Measurements from ENCODE around the gene CACNA2D4. TPM values are rescaled to one million over a fixed set of nuclear protein-coding genes. Genes with fewer than 3 reads are reported as not detected.

Gene CACNA2D4
- total RNA-seq (ENCODE audit: low replicate concordance): 0.87 and 1.1 TPM in 2 replicates
- long read RNA-seq, partial matches to known transcripts: 0 of 1 reads
- long read RNA-seq, other reads (novel, unspliced or antisense): 0 of 1 reads

GRCh38 chr12:1918081-1918883 lies at the start of gene CACNA2D4:
Gene CACNA2D4 (minus strand): TSS chr12:1918652. CDS start chr12:1918473, 179 bp downstream.
- Mint-ChIP-seq H3K4me3 (no peak within 1 kb of the TSS), H3K9me3 (no peaks in the 10 kb centered on the region), H3K27ac (no peak within 1 kb of the TSS), H3K36me3 (no peaks in the 10 kb centered on the region), H3K4me1 (ENCODE audit: unreplicated experiment) (peaks cover 4% of the 10 kb centered on the region), H3K27me3 (peaks cover 16% of the 10 kb centered on the region)
- no peak for TF ChIP-seq CTCF (conservative IDR thresholded peaks at IDR 0.05)
- DNase-seq (ENCODE audit: extremely low spot score, unreplicated experiment): no peak

GRCh38 chr12:1966561-1967226 lies 48.2 kb upstream of the CACNA2D4 start:
- Mint-ChIP-seq H3K27ac (no peak overlapping the region), H3K4me3 (no peak overlapping the region), H3K4me1 (ENCODE audit: unreplicated experiment) (no peaks in the 10 kb centered on the region), H3K27me3 (no peaks in the 10 kb centered on the region), H3K9me3 (no peaks in the 10 kb centered on the region), H3K36me3 (peaks cover 31% of the 10 kb centered on the region)
- DNase-seq (ENCODE audit: extremely low spot score, unreplicated experiment): no peak
- no peak for TF ChIP-seq CTCF (conservative IDR thresholded peaks at IDR 0.05)

GRCh38 chr12:1965916-1966315 lies 47.5 kb upstream of the CACNA2D4 start:
- no peak overlapping the region for H3K27ac Mint-ChIP-seq
- H3K27me3 Mint-ChIP-seq: no peaks in the 10 kb centered on the region
- DNase-seq (ENCODE audit: extremely low spot score, unreplicated experiment): no peak

GRCh38 chr12:1962051-1963020 lies 43.9 kb upstream of the CACNA2D4 start:
- H3K27me3 Mint-ChIP-seq: no peaks in the 10 kb centered on the region

More at GRCh38 chr12:1965916-1966315, 47.5 kb upstream of the CACNA2D4 start:
- peaks cover 35% of the 10 kb centered on the region for H3K36me3 Mint-ChIP-seq
- TF ChIP-seq CTCF (conservative IDR thresholded peaks at IDR 0.05): no peak
- no peaks in the 10 kb centered on the region for H3K4me1 Mint-ChIP-seq (ENCODE audit: unreplicated experiment)
- H3K4me3 Mint-ChIP-seq: no peak overlapping the region
- H3K9me3 Mint-ChIP-seq: no peaks in the 10 kb centered on the region

More at GRCh38 chr12:1962051-1963020, 43.9 kb upstream of the CACNA2D4 start:
- no peak for DNase-seq (ENCODE audit: extremely low spot score, unreplicated experiment)
- H3K27ac Mint-ChIP-seq: peak overlapping the region; percentile 5
- no peaks in the 10 kb centered on the region for H3K4me1 Mint-ChIP-seq (ENCODE audit: unreplicated experiment)
- H3K9me3 Mint-ChIP-seq: no peaks in the 10 kb centered on the region
- H3K4me3 Mint-ChIP-seq: no peak overlapping the region
- TF ChIP-seq CTCF (conservative IDR thresholded peaks at IDR 0.05): no peak
- peaks cover 59% of the 10 kb centered on the region for H3K36me3 Mint-ChIP-seq
